Loucy (cell line): Measurements from ENCODE around the gene RAB27A.
"Not testable (repeated sequence)": the region's sequence is repeated elsewhere in the genome, so short reads cannot be mapped to it uniquely, and the experiment has no call there.

Source experiments
- EZH2phosphoT487 ChIP-seq: fragments of 200-600 bp; IDR thresholded peaks from 2 replicates; pipeline ENCODE4 v1.6.1; 2018; ENCODE audit warnings: antibody characterized with exemption, mild to moderate bottlenecking, moderate library complexity, borderline replicate concordance
- TF ChIP-seq, protein P1 (sequence below): fragments of 200-600 bp; sonication (generic); conservative IDR thresholded peaks from 2 replicates; pipeline ENCODE4 v1.5.1; 2014; ENCODE audit warnings: mild to moderate bottlenecking, antibody characterized with exemption, low read length

GRCh38 chr15:55280589-55280988 is 9.0 kb downstream of the RAB27A start:
- TF ChIP-seq EZH2phosphoT487 = not testable (repeated sequence)
- TF ChIP-seq, protein P1, sequence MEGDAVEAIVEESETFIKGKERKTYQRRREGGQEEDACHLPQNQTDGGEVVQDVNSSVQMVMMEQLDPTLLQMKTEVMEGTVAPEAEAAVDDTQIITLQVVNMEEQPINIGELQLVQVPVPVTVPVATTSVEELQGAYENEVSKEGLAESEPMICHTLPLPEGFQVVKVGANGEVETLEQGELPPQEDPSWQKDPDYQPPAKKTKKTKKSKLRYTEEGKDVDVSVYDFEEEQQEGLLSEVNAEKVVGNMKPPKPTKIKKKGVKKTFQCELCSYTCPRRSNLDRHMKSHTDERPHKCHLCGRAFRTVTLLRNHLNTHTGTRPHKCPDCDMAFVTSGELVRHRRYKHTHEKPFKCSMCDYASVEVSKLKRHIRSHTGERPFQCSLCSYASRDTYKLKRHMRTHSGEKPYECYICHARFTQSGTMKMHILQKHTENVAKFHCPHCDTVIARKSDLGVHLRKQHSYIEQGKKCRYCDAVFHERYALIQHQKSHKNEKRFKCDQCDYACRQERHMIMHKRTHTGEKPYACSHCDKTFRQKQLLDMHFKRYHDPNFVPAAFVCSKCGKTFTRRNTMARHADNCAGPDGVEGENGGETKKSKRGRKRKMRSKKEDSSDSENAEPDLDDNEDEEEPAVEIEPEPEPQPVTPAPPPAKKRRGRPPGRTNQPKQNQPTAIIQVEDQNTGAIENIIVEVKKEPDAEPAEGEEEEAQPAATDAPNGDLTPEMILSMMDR = not testable (repeated sequence)
